Astrocyte of the hippocampus (primary cell): ENCODE data around the gene ARHGAP6.

Experiments used
- DNase-seq: peaks from one replicate; pipeline ENCODE4 v3.0.0; 2011; ENCODE audit warnings: low read depth, low spot score

ARHGAP6 gene

GRCh38 chrX:11351375-11352295 is 314.1 kb downstream of the ARHGAP6 start:
- DNase-seq, result peak; percentile 16

- no peak for DNase-seq
Observed at GRCh38 chrX:11349661-11350337, 315.9 kb downstream of the ARHGAP6 start.

GRCh38 chrX:11349020-11349419 is 316.7 kb downstream of the ARHGAP6 start:
- no peak for DNase-seq

- no peak for DNase-seq
Observed at GRCh38 chrX:11347300-11347699, 318.4 kb downstream of the ARHGAP6 start.

- DNase-seq, result no peak
Observed at GRCh38 chrX:11346121-11346682, 319.5 kb downstream of the ARHGAP6 start.

- no peak for DNase-seq
Observed at GRCh38 chrX:11342673-11343072, 323.0 kb downstream of the ARHGAP6 start.

- peak; percentile 59 for DNase-seq
Observed at GRCh38 chrX:11341274-11342201, 324.2 kb downstream of the ARHGAP6 start.

GRCh38 chrX:11337292-11338009 is 328.3 kb downstream of the ARHGAP6 start:
- no peak for DNase-seq

- no peak for DNase-seq
Observed at GRCh38 chrX:11336201-11336600, 329.5 kb downstream of the ARHGAP6 start.

- no peak for DNase-seq
Observed at GRCh38 chrX:11334165-11334564, 331.6 kb downstream of the ARHGAP6 start.

- DNase-seq, result no peak
Observed at GRCh38 chrX:11331788-11332187, 333.9 kb downstream of the ARHGAP6 start.

GRCh38 chrX:11329021-11329420 is 336.7 kb downstream of the ARHGAP6 start:
- DNase-seq, result no peak

- DNase-seq, result no peak
Observed at GRCh38 chrX:11328134-11328533, 337.6 kb downstream of the ARHGAP6 start.

GRCh38 chrX:11321986-11322385 is 343.7 kb downstream of the ARHGAP6 start:
- DNase-seq, result no peak

GRCh38 chrX:11319806-11320520 is 345.8 kb downstream of the ARHGAP6 start:
- no peak for DNase-seq

GRCh38 chrX:11311706-11312105 is 354.0 kb downstream of the ARHGAP6 start:
- DNase-seq, result no peak

- DNase-seq, result no peak
Observed at GRCh38 chrX:11309220-11309619, 356.5 kb downstream of the ARHGAP6 start.

- DNase-seq, result no peak
Observed at GRCh38 chrX:11305641-11306040, 360.1 kb downstream of the ARHGAP6 start.

- DNase-seq, result no peak
Observed at GRCh38 chrX:11304829-11305228, 360.9 kb downstream of the ARHGAP6 start.

GRCh38 chrX:11298600-11298999 is 367.1 kb downstream of the ARHGAP6 start:
- no peak for DNase-seq
